GM18868 (cell line): ENCODE data around the gene MRPS23.

Experiments
- ATAC-seq: cut with Tn5 transposase; IDR thresholded peaks from one replicate; pipeline ENCODE4 v1.9.1; 2021; ENCODE audit warnings: mild to moderate bottlenecking, moderate library complexity; ENCODE audit not compliant: unreplicated experiment

MRPS23 gene

GRCh38 chr17:57803021-57803420 is 46.8 kb downstream of the MRPS23 start:
- ATAC-seq = no peak

- no peak for ATAC-seq
Observed at GRCh38 chr17:57801044-57801711, 48.7 kb downstream of the MRPS23 start.

- ATAC-seq = no peak
Observed at GRCh38 chr17:57794841-57795240, 55.0 kb downstream of the MRPS23 start.

GRCh38 chr17:57788725-57789124 is 61.1 kb downstream of the MRPS23 start:
- ATAC-seq = no peak

GRCh38 chr17:57785022-57785421 is 64.8 kb downstream of the MRPS23 start:
- ATAC-seq = no peak
